IgD-negative memory B cell (primary cell): ENCODE measurements around the gene DEFB126. TPM values are rescaled to one million over a fixed set of nuclear protein-coding genes. Genes with fewer than 3 reads are reported as not detected.
"Not testable (repeated sequence)": the region's sequence is repeated elsewhere in the genome, so short reads cannot be mapped to it uniquely, and the experiment has no call there.

Experiments used
- H3K27ac Mint-ChIP-seq, 3 donors: one replicate each; pipeline ENCODE4 v1.8.0; 2020 to 2022; ENCODE audit warnings: mild to moderate bottlenecking in 3 of 3, mixed read lengths in 3 of 3, moderate library complexity in 1 of 3
- H3K27me3 Mint-ChIP-seq: one replicate; pipeline ENCODE4 v1.8.0; 2021; ENCODE audit warnings: mixed read lengths
- H3K36me3 Mint-ChIP-seq: one replicate; pipeline ENCODE4 v1.8.0; 2020; ENCODE audit warnings: mild to moderate bottlenecking, mixed read lengths
- H3K4me1 Mint-ChIP-seq, 3 donors: one replicate each; pipeline ENCODE4 v1.8.0; 2020 to 2022; ENCODE audit warnings: mixed read lengths in 3 of 3, mild to moderate bottlenecking in 1 of 3
- H3K4me3 Mint-ChIP-seq, 4 donors: one replicate each; pipeline ENCODE4 v1.8.0; 2020 to 2022; ENCODE audit warnings: mild to moderate bottlenecking in 4 of 4, mixed read lengths in 4 of 4, moderate library complexity in 3 of 4
- H3K9me3 Mint-ChIP-seq, 3 donors: one replicate each; pipeline ENCODE4 v1.8.0; 2020 to 2021; ENCODE audit warnings: mixed read lengths in 3 of 3, mild to moderate bottlenecking in 1 of 3
- polyA plus RNA-seq: library from polyadenylated mRNA; unstranded; fragments of 300-500 nt; fragmentation: Illumina TruSeq; gene quantifications from one replicate; pipeline ENCODE4 v1.2.3, GENCODE V29; 2021

DEFB126 gene, protein sequence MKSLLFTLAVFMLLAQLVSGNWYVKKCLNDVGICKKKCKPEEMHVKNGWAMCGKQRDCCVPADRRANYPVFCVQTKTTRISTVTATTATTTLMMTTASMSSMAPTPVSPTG
- polyA plus RNA-seq = not detected

DNA sequence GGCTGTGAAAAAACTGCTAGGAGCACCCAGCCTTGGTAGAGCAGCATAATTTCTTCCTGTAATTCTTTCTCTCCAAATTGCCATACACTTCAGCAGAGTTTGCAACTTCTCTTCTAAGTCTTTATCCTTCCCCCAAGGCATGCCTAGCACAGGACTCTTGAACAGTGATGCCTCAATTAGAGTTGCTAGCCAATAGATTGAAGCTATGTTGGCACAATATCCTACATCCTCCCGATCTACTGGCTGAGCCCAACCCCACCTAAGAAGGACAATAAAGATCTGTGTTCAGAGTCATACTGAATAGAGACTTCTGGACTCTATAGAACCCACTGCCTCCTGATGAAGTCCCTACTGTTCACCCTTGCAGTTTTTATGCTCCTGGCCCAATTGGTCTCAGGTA is at the start of gene DEFB126:
Gene DEFB126, plus strand, starts transcription at position 301 of the 400 bp plus-strand sequence. Its CDS starts 39 bp downstream, at position 340.
- Mint-ChIP-seq H3K36me3 (no peaks in the 10 kb centered on the region), H3K4me1 (no peaks in the 10 kb centered on the region), H3K4me3 (no peak within 1 kb of the TSS), H3K27me3 (peaks cover 15% of the 10 kb centered on the region), H3K9me3 (peaks cover 0 to 3% (median 2%) of the 10 kb centered on the region in 3 donors), H3K27ac (no peak within 1 kb of the TSS)

DNA sequence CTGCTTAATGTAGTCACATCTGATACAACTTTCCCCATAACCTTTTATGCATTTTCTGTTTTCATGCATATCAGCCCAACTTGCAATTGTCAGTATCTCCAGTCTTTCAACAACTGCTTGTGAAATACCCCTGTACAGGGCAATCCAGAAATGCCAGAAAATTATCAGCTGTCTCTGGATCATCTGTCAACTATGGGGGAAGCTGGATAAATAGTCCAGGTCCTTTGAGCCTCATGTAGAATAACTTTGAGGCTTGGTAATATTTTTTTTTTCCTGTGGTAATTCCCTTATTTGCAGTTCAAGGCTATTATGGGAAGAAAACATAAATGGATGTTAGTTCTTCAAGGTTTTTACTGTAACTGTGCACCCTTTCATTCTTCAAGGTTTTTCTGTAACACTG is 48.7 kb upstream of the DEFB126 start:
- Mint-ChIP-seq H3K36me3 (peaks cover 1% of the 10 kb centered on the region), H3K27me3 (peaks cover 36% of the 10 kb centered on the region), H3K27ac (no peak overlapping the region)

GRCh38 chr20:95215-95614 is 47.2 kb upstream of the DEFB126 start:
- no peak overlapping the region for H3K27ac Mint-ChIP-seq
- H3K9me3 Mint-ChIP-seq = peaks cover 0 to 24% (median 6%) of the 10 kb centered on the region in 3 donors
- H3K4me3 Mint-ChIP-seq = no peak overlapping the region
- H3K36me3 Mint-ChIP-seq = peaks cover 1% of the 10 kb centered on the region
- no peaks in the 10 kb centered on the region for H3K4me1 Mint-ChIP-seq
- H3K27me3 Mint-ChIP-seq = peaks cover 38% of the 10 kb centered on the region

More for the DNA sequence above, 48.7 kb upstream of the DEFB126 start:
- Mint-ChIP-seq H3K4me3 (no peak overlapping the region), H3K4me1 (no peaks in the 10 kb centered on the region), H3K9me3 (peaks cover 0 to 20% (median 6%) of the 10 kb centered on the region in 3 donors)

- not testable (repeated sequence) for H3K4me3 Mint-ChIP-seq, H3K36me3 Mint-ChIP-seq, H3K27ac Mint-ChIP-seq, H3K4me1 Mint-ChIP-seq
- peaks cover 39% of the 10 kb centered on the region for H3K27me3 Mint-ChIP-seq
- H3K9me3 Mint-ChIP-seq = peaks cover 0 to 22% (median 6%) of the 10 kb centered on the region in 3 donors
Observed at GRCh38 chr20:97691-98090, 44.7 kb upstream of the DEFB126 start.

GRCh38 chr20:101975-102374 is 40.4 kb upstream of the DEFB126 start:
- Mint-ChIP-seq H3K9me3 (peaks cover 0 to 7% (median 4%) of the 10 kb centered on the region in 3 donors), H3K36me3 (no peaks in the 10 kb centered on the region), H3K27me3 (peaks cover 29% of the 10 kb centered on the region), H3K4me1 (no peaks in the 10 kb centered on the region), H3K4me3 (no peak overlapping the region), H3K27ac (no peak overlapping the region)

DNA sequence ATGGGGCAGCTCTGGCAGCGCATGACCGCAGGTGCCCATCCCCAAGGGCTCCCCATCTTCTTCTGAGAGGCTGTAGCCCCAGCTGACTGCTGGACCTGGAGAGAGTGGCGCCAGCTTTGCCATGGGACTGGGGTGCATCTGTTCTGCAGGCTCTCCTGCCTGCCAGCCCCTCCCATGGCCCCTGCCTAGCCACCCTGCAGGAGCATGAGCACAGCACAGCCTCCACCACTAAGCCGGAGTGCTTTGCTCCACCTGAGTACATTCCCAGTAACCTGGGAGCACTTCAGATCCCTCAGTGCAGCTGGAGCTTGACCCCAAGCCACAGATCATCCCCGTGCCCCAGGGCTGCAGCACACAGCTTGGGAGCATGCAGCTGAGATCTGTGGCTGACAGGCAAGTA is 38.9 kb upstream of the DEFB126 start:
- H3K36me3 Mint-ChIP-seq = no peaks in the 10 kb centered on the region
- peaks cover 21% of the 10 kb centered on the region for H3K27me3 Mint-ChIP-seq
- H3K4me1 Mint-ChIP-seq = no peaks in the 10 kb centered on the region
- H3K27ac Mint-ChIP-seq = no peak overlapping the region
- no peak overlapping the region for H3K4me3 Mint-ChIP-seq
- peaks cover 0 to 4% (median 0%) of the 10 kb centered on the region in 3 donors for H3K9me3 Mint-ChIP-seq

DNA sequence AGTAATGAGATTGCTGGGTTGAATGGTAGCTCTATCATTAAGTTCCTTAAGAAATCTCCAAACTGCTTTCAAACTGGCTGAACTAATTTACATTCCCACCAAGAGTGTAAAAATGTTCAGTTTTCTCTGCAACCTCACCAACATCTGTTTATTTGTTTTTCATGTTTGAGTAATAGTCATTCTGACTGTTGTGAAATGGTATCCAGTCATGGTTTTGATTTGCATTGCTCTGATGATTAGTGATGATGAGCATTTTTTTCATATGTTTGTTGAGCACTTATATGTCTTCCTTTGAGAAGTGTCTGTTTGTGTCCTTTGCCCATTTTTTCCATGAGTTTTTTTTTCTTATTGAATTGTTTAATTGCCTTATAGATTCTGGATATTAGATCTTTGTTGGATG is 30.0 kb upstream of the DEFB126 start:
- Mint-ChIP-seq H3K27me3 (peaks cover 9% of the 10 kb centered on the region), H3K9me3 (peaks cover 3 to 7% (median 4%) of the 10 kb centered on the region in 3 donors), H3K27ac (no peak overlapping the region), H3K4me3 (no peak overlapping the region), H3K4me1 (no peaks in the 10 kb centered on the region), H3K36me3 (no peaks in the 10 kb centered on the region)

DNA sequence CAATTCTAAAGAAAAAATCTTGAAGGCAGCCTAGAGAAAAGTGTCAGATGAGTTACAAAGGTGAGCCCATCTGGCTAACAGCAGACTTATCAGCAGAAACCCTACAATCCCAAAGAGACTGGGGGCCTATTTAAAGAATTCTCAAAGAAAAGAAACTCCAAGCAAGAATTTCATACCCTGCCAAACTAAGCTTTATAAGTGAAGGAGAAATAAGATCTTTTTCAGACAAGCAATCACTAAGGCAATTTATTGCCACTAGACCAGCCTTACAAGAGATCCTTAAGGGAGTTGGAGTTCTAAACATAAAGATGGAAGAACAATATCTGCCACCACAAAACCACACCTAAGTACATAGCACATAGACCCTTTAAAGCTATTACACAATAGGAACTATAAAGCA is 24.9 kb upstream of the DEFB126 start:
- Mint-ChIP-seq H3K27me3 (peaks cover 18% of the 10 kb centered on the region), H3K9me3 (peaks cover 5 to 17% (median 5%) of the 10 kb centered on the region in 3 donors), H3K4me3 (no peak overlapping the region), H3K36me3 (peaks cover 1% of the 10 kb centered on the region), H3K4me1 (peaks cover 0 to 1% (median 0%) of the 10 kb centered on the region in 3 donors), H3K27ac (no peak overlapping the region)

DNA sequence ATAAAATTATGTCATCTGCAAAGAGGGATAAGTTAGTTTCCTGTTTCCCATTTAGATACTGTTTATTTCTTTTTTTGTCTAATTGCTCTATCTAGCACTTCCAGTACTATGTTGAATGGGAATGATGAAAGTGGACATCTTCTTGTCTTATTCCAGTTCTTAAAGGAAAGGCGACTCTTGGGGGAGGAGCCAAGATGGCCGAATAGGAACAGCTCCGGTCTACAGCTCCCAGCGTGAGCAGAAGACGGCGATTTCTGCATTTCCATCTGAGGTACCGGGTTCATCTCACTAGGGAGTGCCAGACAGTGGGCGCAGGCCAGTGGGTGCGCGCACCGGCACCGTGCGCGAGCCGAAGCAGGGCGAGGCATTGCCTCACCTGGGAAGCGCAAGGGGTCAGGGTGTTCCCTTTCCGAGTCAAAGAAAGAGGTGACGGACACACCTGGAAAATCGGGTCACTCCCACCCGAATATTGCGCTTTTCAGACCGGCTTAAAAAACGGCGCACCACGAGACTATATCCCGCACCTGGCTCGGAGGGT is 12.5 kb upstream of the DEFB126 start:
- H3K27ac Mint-ChIP-seq, H3K4me1 Mint-ChIP-seq, H3K9me3 Mint-ChIP-seq, H3K4me3 Mint-ChIP-seq, H3K36me3 Mint-ChIP-seq: not testable (repeated sequence)
- peaks cover 11% of the 10 kb centered on the region for H3K27me3 Mint-ChIP-seq

DNA sequence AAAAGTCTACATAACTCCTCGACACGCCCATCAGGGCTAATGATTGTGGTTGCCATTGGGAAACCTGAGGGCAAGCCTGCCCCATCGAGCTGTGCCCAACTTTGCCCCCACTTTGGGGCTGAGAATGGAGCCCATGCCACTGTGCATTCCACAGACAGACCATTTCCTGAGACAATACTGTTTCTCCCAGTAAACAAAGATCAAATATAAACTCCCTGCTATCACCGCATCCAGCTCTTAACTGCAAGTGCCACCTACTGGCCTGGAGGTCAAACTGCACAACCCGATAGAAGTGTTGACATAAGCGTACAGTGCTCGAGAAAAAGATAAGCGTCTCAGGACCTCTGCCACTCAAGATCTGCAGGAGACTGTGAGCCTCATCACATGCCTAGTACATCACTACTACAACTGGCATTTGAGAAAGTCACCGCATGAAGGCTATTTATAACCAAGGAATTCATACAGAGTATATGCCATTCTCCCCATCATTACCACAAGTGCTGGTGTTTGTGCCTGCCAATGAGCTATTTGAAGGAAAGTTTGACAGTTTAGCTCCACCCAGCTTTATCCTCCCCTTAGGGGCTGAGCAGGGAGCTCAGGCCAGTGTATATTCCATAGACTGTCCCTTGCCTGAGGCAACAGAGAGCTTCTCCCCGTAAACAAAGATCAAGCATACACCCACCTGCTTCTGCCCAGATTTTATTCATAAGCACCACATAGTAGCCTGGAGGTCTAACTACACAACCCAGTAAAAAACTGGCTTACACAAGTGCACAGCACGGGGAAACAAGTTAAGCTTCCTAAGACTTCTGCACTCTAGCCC is 4.5 kb upstream of the DEFB126 start:
- peaks cover 2 to 7% (median 6%) of the 10 kb centered on the region in 3 donors for H3K9me3 Mint-ChIP-seq
- H3K27me3 Mint-ChIP-seq = peaks cover 8% of the 10 kb centered on the region
- no peaks in the 10 kb centered on the region for H3K36me3 Mint-ChIP-seq
- no peaks in the 10 kb centered on the region for H3K4me1 Mint-ChIP-seq
- H3K27ac Mint-ChIP-seq = no peak overlapping the region
- no peak overlapping the region for H3K4me3 Mint-ChIP-seq

- Mint-ChIP-seq H3K4me3 (peak overlapping the region in 1 of 4 donors; percentile 9), H3K27me3 (peaks cover 10% of the 10 kb centered on the region), H3K36me3 (no peaks in the 10 kb centered on the region), H3K9me3 (no peaks in the 10 kb centered on the region), H3K27ac (no peak overlapping the region), H3K4me1 (no peaks in the 10 kb centered on the region)
Observed at GRCh38 chr20:145877-146276, 3.5 kb downstream of the DEFB126 start.

- Mint-ChIP-seq H3K27ac (no peak overlapping the region), H3K27me3 (peaks cover 2% of the 10 kb centered on the region), H3K9me3 (no peaks in the 10 kb centered on the region), H3K4me3 (no peak overlapping the region), H3K36me3 (no peaks in the 10 kb centered on the region), H3K4me1 (peaks cover 0 to 3% (median 0%) of the 10 kb centered on the region in 3 donors)
Observed at GRCh38 chr20:152131-152530, 9.7 kb downstream of the DEFB126 start.

- H3K27ac Mint-ChIP-seq = no peak within 1 kb of the TSS
- no peaks in the 10 kb centered on the region for H3K9me3 Mint-ChIP-seq
- no peaks in the 10 kb centered on the region for H3K36me3 Mint-ChIP-seq
- no peak within 1 kb of the TSS for H3K4me3 Mint-ChIP-seq
- H3K4me1 Mint-ChIP-seq = peaks cover 0 to 3% (median 0%) of the 10 kb centered on the region in 3 donors
- H3K27me3 Mint-ChIP-seq = peaks cover 1% of the 10 kb centered on the region
Observed at GRCh38 chr20:157154-157553, 14.8 kb downstream of the DEFB126 start, which contains the start of gene DEFB127. TSS of gene DEFB127 (plus strand) at chr20:157454. CDS start at chr20:157545, 91 bp downstream.

- no peaks in the 10 kb centered on the region for H3K4me1 Mint-ChIP-seq
- no peak overlapping the region for H3K27ac Mint-ChIP-seq
- peaks cover 6% of the 10 kb centered on the region for H3K27me3 Mint-ChIP-seq
- H3K4me3 Mint-ChIP-seq = no peak overlapping the region
- no peaks in the 10 kb centered on the region for H3K9me3 Mint-ChIP-seq
- H3K36me3 Mint-ChIP-seq = no peaks in the 10 kb centered on the region
Observed at GRCh38 chr20:164618-165017, 22.2 kb downstream of the DEFB126 start.

GRCh38 chr20:168876-169275 is 26.5 kb downstream of the DEFB126 start:
- Mint-ChIP-seq H3K4me1 (no peaks in the 10 kb centered on the region), H3K4me3 (no peak overlapping the region)

More at GRCh38 chr20:168876-169275, 26.5 kb downstream of the DEFB126 start:
- Mint-ChIP-seq H3K27me3 (peaks cover 8% of the 10 kb centered on the region), H3K36me3 (no peaks in the 10 kb centered on the region), H3K9me3 (no peaks in the 10 kb centered on the region), H3K27ac (no peak overlapping the region)
